Neural cell (in vitro differentiated cells): Measurements from ENCODE around the gene SMO. TPM values are rescaled to one million over a fixed set of nuclear protein-coding genes. Genes with fewer than 3 reads are reported as not detected.
A peak's percentile ranks its signal among the peaks of the same experiment; 100 is the strongest.

ENCODE experiments used
- H2AFZ ChIP-seq: fragments of 200-600, 300-800 bp; sonication (generic), shearing (Covaris generic); 2 replicates; pipeline ENCODE4 v1.6.0; 2014; ENCODE audit warnings: low read depth, mild to moderate bottlenecking, antibody characterized with exemption, low read length, moderate library complexity
- H3F3A ChIP-seq: fragments of 200-600 bp; shearing (Covaris generic); 2 replicates; pipeline ENCODE4 v1.6.1; 2016; ENCODE audit warnings: mild to moderate bottlenecking, moderate library complexity, mixed read lengths, antibody characterized with exemption, low read length; ENCODE audit not compliant: insufficient read depth, poor library complexity, severe bottlenecking
- H3K27ac ChIP-seq: fragments of 200-600, 300-800 bp; sonication (generic), shearing (Covaris generic); 2 replicates; pipeline ENCODE4 v1.5.1; 2014; ENCODE audit warnings: mild to moderate bottlenecking, low read length, moderate library complexity
- H3K27me3 ChIP-seq: fragments of 300-800, 200-600 bp; sonication (generic), shearing (Covaris generic); 2 replicates; pipeline ENCODE4 v1.6.0; 2014; ENCODE audit warnings: mild to moderate bottlenecking, low read depth, low read length, moderate library complexity; ENCODE audit not compliant: insufficient read depth
- H3K36me3 ChIP-seq: fragments of 300-800, 200-600 bp; sonication (generic), shearing (Covaris generic); 2 replicates; pipeline ENCODE4 v1.5.1; 2014; ENCODE audit warnings: mild to moderate bottlenecking, antibody characterized with exemption, low read length, moderate library complexity; ENCODE audit not compliant: insufficient read depth
- H3K4me2 ChIP-seq: fragments of 300-800, 200-600 bp; sonication (generic), shearing (Covaris generic); 2 replicates; pipeline ENCODE4 v1.6.0; 2014; ENCODE audit warnings: mild to moderate bottlenecking, low read length
- H3K4me3 ChIP-seq: fragments of 300-800, 200-600 bp; sonication (generic), shearing (Covaris generic); 2 replicates; pipeline ENCODE4 v1.5.1; 2014; ENCODE audit warnings: mild to moderate bottlenecking, low read length, moderate library complexity
- H3K79me2 ChIP-seq: fragments of 200-600 bp; shearing (Covaris generic); replicated peaks from 2 replicates; pipeline ENCODE4 v1.6.0; 2014; ENCODE audit warnings: mild to moderate bottlenecking, low read length, moderate library complexity; ENCODE audit not compliant: insufficient read depth
- H3K9ac ChIP-seq: fragments of 300-800, 200-600 bp; sonication (generic), shearing (Covaris generic); 2 replicates; pipeline ENCODE4 v1.6.1; 2016; ENCODE audit warnings: mild to moderate bottlenecking, low read length, mixed read lengths
- H3K9me2 ChIP-seq: fragments of 200-600 bp; shearing (Covaris generic); 2 replicates; pipeline ENCODE4 v1.6.1; 2016; ENCODE audit warnings: mild to moderate bottlenecking, low read length, mixed read lengths; ENCODE audit not compliant: insufficient read depth
- H3K9me3 ChIP-seq: fragments of 200-600, 300-800 bp; sonication (generic), shearing (Covaris generic); 2 replicates; pipeline ENCODE4 v1.6.1; 2016; ENCODE audit warnings: mild to moderate bottlenecking, mixed run types, low read length, moderate library complexity, mixed read lengths
- H4K20me1 ChIP-seq: fragments of 200-600 bp; shearing (Covaris generic); 2 replicates; pipeline ENCODE4 v1.6.1; 2016; ENCODE audit warnings: mild to moderate bottlenecking, mixed run types; ENCODE audit not compliant: insufficient read depth
- EP300 ChIP-seq: fragments of 450-650 bp; conservative IDR thresholded peaks from 2 replicates; pipeline ENCODE4 v1.6.1; 2014; ENCODE audit warnings: antibody characterized with exemption, mild to moderate bottlenecking, moderate library complexity; ENCODE audit not compliant: poor library complexity, severe bottlenecking
- EZH2 ChIP-seq: fragments of 200-600, 300-800 bp; shearing (Covaris generic), sonication (generic); IDR thresholded peaks from 2 replicates; pipeline ENCODE4 v1.6.1; 2014; ENCODE audit warnings: antibody characterized with exemption, low read length, borderline replicate concordance, mild to moderate bottlenecking; ENCODE audit not compliant: insufficient read depth, poor library complexity, severe bottlenecking
- MXI1 ChIP-seq: fragments of 450-650 bp; conservative IDR thresholded peaks from 2 replicates; pipeline ENCODE4 v1.6.1; 2014; ENCODE audit warnings: antibody characterized with exemption, mild to moderate bottlenecking; ENCODE audit not compliant: poor library complexity, severe bottlenecking
- POLR2AphosphoS5 ChIP-seq: IDR thresholded peaks from 2 replicates; pipeline ENCODE4 v1.6.1; 2012
- RAD21 ChIP-seq: fragments of 450-650 bp; conservative IDR thresholded peaks from 2 replicates; pipeline ENCODE4 v1.6.1; 2014; ENCODE audit warnings: antibody characterized with exemption, mild to moderate bottlenecking, moderate library complexity
- REST ChIP-seq: IDR thresholded peaks from 2 replicates; pipeline ENCODE4 v1.6.1; 2012; ENCODE audit warnings: borderline replicate concordance
- SMC3 ChIP-seq: fragments of 450-650 bp; conservative IDR thresholded peaks from 2 replicates; pipeline ENCODE4 v1.6.1; 2014; ENCODE audit warnings: antibody characterized with exemption, mild to moderate bottlenecking, moderate library complexity; ENCODE audit not compliant: poor library complexity
- TAF1 ChIP-seq: IDR thresholded peaks from 2 replicates; pipeline ENCODE4 v1.6.1; 2012; ENCODE audit warnings: low read depth
- polyA plus RNA-seq: library from polyadenylated mRNA; depleted of rRNA; stranded (reverse); fragments of >200 nt; gene quantifications from 2 replicates; pipeline ENCODE4 v1.2.3, GENCODE V29; 2014
- TF ChIP-seq, protein P1 (sequence below): fragments of 450-650 bp; IDR thresholded peaks from 2 replicates; pipeline ENCODE4 v1.5.1; 2014; ENCODE audit warnings: antibody characterized with exemption, mild to moderate bottlenecking, moderate library complexity; ENCODE audit not compliant: poor library complexity, severe bottlenecking

SMO gene
- polyA plus RNA-seq, 1 donor from 2014 or later: 8.8 TPM

DNA sequence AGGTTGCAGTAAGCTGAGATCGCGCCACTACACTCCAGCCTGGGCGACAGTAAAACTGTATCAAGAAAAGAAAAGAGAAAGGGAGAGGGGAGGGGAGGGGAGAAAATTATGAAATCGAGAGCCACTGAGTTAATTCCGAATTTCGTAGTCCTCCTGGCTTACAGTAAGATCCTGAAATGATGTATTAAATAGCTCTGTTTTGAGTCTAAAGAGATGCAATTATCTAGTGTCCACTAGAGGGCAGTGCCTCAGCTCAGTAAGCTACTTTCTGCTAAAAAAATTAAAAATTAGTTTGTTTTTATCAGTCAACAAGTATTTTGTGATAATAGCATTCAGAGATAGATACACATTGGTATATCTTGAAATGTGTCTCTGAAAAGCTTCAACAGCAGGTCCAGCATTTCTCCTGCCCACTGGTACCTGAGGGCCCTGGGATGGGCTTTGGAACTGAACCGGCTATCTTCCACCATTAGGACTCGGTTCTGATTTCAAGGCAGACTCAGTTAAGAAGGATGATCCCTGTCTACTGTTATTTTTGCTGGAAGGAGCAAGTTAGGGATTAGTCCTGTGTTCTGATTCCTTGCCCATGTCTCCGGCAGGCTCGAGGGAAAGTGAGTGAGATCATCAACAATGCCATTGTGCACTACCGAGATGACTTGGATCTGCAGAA lies 24.4 kb upstream of the SMO start:
- no peak for TF ChIP-seq REST
- TF ChIP-seq SMC3: peak; percentile 70
- TF ChIP-seq TAF1: no peak
- TF ChIP-seq MXI1: no peak
- no peak for TF ChIP-seq EP300
- TF ChIP-seq EZH2: no peak
- TF ChIP-seq RAD21: peak; percentile 65
- TF ChIP-seq, protein P1, sequence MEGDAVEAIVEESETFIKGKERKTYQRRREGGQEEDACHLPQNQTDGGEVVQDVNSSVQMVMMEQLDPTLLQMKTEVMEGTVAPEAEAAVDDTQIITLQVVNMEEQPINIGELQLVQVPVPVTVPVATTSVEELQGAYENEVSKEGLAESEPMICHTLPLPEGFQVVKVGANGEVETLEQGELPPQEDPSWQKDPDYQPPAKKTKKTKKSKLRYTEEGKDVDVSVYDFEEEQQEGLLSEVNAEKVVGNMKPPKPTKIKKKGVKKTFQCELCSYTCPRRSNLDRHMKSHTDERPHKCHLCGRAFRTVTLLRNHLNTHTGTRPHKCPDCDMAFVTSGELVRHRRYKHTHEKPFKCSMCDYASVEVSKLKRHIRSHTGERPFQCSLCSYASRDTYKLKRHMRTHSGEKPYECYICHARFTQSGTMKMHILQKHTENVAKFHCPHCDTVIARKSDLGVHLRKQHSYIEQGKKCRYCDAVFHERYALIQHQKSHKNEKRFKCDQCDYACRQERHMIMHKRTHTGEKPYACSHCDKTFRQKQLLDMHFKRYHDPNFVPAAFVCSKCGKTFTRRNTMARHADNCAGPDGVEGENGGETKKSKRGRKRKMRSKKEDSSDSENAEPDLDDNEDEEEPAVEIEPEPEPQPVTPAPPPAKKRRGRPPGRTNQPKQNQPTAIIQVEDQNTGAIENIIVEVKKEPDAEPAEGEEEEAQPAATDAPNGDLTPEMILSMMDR: peak; percentile 79
- no peaks in the 10 kb centered on the region for H4K20me1 ChIP-seq
- H3K27ac ChIP-seq: no peak overlapping the region
- no peak overlapping the region for H2AFZ ChIP-seq
- H3K9me2 ChIP-seq: no peaks in the 10 kb centered on the region
- H3K36me3 ChIP-seq: no peaks in the 10 kb centered on the region
- H3K9me3 ChIP-seq: no peaks in the 10 kb centered on the region
- no peak overlapping the region for H3K9ac ChIP-seq
- H3K4me3 ChIP-seq: no peak overlapping the region
- no peaks in the 10 kb centered on the region for H3K27me3 ChIP-seq
- no peaks in the 10 kb centered on the region for H3F3A ChIP-seq
- H3K79me2 ChIP-seq: no peaks in the 10 kb centered on the region
- H3K4me2 ChIP-seq: no peak overlapping the region

DNA sequence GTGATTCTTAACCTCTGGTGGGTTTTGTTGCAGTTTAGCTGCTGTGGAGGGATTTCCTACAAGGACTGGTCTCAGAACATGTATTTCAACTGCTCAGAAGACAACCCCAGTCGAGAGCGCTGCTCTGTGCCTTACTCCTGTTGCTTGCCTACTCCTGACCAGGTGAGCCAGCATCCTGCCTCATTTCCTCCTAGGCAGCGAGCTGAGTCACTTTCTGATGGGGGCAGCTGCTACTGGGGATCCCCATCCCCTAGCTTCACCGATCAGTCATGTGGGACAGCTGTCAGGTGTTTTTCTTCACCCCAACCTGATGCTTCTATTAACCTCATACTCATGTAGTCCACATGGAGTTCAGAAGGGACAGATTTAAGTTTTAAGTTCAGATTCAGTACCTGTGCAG lies 21.7 kb upstream of the SMO start:
- H3K27me3 ChIP-seq: no peaks in the 10 kb centered on the region
- H3K36me3 ChIP-seq: no peaks in the 10 kb centered on the region
- no peaks in the 10 kb centered on the region for H3K9me3 ChIP-seq
- H3K79me2 ChIP-seq: no peaks in the 10 kb centered on the region
- H4K20me1 ChIP-seq: no peaks in the 10 kb centered on the region
- H3K4me3 ChIP-seq: no peak overlapping the region
- no peaks in the 10 kb centered on the region for H3K9me2 ChIP-seq
- H3F3A ChIP-seq: no peaks in the 10 kb centered on the region
- TF ChIP-seq, protein P1: no peak
- TF ChIP-seq SMC3: no peak
- no peak for TF ChIP-seq TAF1
- no peak for TF ChIP-seq EZH2
- TF ChIP-seq POLR2AphosphoS5: no peak
- TF ChIP-seq RAD21: no peak
- TF ChIP-seq EP300: no peak
- TF ChIP-seq MXI1: no peak
- no peak for TF ChIP-seq REST
- no peak overlapping the region for H2AFZ ChIP-seq
- H3K4me2 ChIP-seq: no peak overlapping the region
- no peak overlapping the region for H3K9ac ChIP-seq
- H3K27ac ChIP-seq: no peak overlapping the region
